D721Med (cell line): Measurements from ENCODE around the gene SPEN.

ENCODE experiments used
- DNase-seq: peaks from one replicate; pipeline ENCODE4 v3.0.0; 2011; ENCODE audit warnings: low spot score; ENCODE audit not compliant: insufficient read length
- FAIRE-seq: peaks from 2 replicates; lab custom pipeline; 2011; peaks lifted over from hg19 to GRCh38; lab: Jason Lieb, UNC
- TF ChIP-seq, protein P1 (sequence below): IDR thresholded peaks from 2 replicates; pipeline ENCODE4 v1.5.1; 2012; ENCODE audit warnings: mild to moderate bottlenecking, control low read depth; ENCODE audit not compliant: insufficient read depth; ENCODE audit errors: missing control alignments

SPEN gene

DNA sequence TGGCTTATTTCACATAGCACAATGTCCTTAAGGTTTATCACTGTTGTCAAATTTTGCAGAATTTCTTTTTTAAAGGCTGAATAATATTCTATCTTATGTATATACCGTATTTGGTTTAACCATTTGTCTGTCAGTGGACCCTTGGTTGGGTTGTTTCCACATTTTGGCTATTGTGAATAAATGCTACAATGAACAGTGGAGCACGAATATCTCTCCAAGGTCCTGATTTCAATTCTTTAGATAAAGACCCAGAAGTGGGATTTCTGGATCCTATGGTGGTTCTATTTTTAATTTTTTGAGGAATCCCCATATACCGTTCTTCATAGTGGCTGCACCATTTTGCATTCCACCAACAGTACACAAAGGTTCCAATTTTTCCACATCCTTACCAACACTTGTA lies 134.2 kb downstream of the SPEN start:
- FAIRE-seq (no peak), DNase-seq (no peak)
- TF ChIP-seq, protein P1, sequence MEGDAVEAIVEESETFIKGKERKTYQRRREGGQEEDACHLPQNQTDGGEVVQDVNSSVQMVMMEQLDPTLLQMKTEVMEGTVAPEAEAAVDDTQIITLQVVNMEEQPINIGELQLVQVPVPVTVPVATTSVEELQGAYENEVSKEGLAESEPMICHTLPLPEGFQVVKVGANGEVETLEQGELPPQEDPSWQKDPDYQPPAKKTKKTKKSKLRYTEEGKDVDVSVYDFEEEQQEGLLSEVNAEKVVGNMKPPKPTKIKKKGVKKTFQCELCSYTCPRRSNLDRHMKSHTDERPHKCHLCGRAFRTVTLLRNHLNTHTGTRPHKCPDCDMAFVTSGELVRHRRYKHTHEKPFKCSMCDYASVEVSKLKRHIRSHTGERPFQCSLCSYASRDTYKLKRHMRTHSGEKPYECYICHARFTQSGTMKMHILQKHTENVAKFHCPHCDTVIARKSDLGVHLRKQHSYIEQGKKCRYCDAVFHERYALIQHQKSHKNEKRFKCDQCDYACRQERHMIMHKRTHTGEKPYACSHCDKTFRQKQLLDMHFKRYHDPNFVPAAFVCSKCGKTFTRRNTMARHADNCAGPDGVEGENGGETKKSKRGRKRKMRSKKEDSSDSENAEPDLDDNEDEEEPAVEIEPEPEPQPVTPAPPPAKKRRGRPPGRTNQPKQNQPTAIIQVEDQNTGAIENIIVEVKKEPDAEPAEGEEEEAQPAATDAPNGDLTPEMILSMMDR = no peak

DNA sequence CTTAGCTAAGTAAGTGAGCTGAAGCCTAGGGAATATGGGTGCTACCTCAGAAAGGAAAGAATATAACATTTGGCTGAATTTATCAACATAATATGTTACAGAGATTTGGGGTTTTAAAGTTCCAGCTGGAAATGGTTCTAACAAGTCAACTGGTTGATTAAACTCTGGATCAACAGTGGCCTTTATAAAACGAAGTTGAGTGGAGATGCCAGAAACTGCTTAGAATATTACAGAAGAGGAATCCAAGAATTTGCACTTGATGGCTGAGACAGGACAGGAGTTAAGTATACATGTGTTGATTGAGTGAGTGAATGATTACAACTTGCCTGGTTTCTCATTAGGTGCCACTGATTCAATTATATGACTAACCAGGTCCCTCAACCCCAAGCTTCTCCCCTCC lies 135.8 kb downstream of the SPEN start:
- TF ChIP-seq, protein P1 = no peak
- no peak for DNase-seq
- no peak for FAIRE-seq

DNA sequence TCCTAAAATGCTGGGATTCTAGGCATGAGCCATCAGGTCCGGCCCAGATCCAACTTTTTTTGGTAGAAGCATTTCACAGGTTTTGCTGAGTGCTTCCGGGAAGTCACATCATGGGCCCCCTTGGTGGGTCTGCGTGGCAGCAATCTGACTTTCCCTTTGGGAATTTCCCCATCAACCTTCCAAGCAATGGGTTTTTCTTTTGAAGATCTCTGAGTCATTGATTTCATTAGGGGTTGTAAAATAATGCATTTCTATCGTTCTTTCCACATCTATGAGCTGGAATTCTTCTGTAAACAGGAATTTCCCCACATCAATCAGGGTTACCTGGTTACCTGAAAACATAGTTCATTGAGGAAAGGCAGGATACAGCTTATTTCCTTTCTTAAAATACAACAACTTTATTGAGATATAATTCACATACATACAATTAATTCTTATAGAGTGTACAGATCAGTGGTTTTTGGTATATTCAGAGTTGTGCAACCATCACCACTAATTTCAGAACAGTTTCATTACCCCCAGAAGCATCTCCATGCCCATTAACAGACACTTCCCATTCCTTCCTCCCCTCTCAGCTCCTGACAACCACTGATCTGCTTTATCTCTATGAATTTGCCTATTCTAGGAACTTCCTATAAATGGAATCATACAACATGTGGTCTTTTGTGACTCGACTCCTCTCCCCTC lies 138.2 kb downstream of the SPEN start:
- DNase-seq = no peak
- TF ChIP-seq, protein P1 = no peak
- FAIRE-seq = no peak

DNA sequence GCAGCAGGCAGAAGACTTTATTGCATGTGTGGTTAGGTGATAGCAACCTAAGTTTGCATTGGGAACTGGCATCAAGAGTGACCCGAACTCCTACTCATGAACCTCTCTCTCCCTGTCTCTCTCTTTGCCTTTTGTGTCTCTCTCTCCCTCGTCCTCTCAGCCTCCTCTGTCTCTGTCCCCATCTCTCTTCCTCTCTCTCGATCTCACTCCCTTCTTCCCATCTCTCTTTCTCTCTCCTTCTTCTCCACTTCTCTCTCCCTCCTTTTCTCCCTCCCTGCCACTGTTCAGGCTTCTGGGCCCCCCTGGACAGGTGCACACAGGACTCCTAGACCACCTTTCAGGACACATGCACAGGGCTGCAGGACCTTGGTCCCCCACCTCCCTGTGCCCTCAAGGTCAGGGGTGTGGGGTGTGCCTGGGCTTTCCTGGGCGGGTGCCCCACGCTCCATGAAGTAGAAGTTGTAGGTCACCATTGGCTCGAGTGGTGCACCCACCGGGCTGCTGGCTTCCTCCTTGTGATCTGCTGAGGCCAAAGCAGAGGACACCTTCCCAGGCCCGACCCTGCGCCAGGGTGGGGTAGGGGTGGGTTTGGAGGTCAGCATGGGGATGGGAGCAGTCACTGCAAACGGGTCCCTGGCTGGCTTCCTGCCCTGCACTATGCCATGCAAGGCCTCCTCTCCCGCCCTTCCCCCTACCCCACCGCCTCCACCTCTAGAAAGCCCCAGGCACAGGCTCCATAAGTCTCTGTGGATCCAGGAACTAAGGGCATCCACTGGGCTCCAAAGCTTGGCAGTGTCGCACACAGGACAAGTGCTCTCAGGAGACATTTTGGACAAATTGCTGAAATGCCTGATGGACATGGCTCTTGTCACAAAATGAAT lies 141.6 kb downstream of the SPEN start:
- FAIRE-seq = no peak
- TF ChIP-seq, protein P1 = no peak
- no peak for DNase-seq

DNA sequence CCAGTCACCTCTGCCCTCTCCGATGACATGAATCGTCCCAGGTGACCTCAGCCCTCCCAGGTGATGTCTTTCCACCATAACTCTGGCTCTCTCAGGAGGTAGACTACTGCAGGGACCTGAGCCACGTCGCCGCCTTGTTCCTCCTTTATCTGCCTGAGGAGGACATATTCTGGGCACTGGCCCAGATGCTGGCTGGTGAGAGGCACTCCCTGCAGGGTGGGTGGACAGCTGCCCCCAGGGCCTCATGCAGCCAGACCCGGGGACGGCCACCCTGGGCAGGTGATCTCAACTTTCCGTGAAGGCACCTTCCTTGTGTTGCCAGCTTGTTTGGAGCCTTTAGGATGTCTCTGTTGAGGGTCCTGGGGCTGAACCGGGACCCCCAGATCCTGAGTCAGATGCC lies 142.3 kb downstream of the SPEN start:
- TF ChIP-seq, protein P1 = no peak
- FAIRE-seq (no peak), DNase-seq (no peak)
